Activated CD4-positive, alpha-beta T cell treated with anti-CD3 and anti-CD28 coated beads, Interleukin-2, amount 50 U/mL, for 24 hours (primary cell): Measurements from ENCODE around the gene VASH1.
A peak's percentile ranks its signal among the peaks of the same experiment; 100 is the strongest.

Experiments
- DNase-seq, 2 donors: peaks; one replicate each; pipeline ENCODE4 v3.0.0-alpha.2; 2020; ENCODE audit warnings: low read depth in 1 of 2, low spot score in 1 of 2

The VASH1 gene

DNA sequence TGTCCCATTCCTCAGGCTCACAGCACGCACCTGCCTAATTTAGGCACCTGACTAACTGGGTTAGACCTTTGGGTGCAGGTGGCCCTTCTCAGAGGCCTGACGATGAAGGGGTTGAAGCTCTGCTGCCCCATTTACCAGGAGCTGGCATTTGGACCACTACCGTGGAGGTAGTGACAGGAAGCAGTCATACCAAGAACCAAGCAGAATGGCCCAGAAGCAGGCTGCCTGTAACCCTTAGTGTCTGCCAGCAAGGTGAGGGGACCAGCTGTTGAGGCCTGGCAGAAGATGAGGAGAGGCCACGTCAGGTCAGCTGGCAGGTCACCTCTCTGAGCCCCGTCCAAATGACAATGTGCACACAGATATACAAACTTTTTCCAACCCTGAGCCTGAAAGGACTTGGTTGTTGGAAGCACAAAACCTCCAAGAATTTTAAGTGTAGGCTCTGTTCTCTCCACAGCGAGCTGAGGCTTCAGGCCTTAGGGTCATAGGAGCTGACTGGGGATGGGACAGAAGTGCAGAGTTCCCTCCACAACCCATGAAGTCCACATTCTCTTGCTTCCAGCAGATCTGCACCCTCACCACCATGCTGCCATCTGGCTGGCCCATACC, 23.1 kb downstream of the VASH1 start:
- no peak for DNase-seq

DNA sequence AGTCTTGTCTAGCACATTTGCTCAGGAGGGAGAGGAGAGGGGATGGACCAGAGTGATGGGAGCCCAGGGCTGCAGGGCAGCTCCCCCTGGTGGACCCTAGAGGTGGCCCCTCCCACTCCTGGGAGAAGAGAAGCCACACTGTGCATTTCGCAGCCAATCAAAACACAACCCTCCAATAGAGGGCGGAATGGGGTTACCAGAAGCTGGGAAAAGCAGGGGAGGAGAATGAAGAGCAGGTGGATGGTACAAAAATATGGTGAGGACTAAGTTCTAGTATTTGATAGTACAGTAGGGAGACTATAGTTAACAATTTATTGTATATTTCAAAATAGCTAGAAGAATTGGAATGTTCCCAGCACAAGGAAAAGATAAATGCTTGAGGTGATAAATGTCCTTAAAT, 23.6 kb downstream of the VASH1 start:
- DNase-seq: peak in 1 of 2 donors; percentile 32

DNA sequence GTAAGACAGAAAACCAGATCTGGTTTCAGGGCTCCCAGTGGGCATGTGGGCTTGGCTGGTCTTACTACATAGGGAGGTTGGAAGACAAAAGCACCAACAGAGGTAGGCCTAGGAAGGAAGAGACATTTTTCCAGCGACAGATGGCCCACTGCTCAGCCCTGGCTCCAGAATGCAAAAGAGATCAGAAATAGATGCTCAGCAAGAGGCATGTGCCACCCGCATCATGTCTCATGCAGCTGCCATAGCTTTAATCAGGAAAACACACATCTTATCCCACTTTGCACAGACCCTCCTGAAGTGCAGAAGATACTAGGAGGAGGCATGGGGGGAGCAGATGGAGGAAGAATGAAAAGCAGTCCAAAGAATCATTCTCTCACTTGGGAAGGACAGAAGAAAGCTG, 25.3 kb downstream of the VASH1 start:
- DNase-seq: no peak

DNA sequence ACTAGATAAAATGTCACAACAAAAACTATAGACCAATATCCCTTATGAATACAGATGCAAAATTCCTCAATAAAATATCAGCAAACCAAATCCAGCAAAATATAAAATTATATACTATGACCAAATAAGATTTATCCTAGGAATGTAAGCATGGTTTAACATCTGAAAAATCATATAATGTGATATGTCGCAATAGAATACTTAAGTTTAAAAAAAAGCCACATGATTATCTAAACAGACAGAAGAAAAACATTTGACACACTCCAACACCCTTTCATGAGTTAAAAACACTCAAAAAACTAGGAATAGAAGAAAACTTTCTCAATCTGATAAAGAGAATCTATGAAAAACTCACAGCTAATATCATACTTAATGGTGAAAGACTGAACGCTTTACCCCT, 31.2 kb downstream of the VASH1 start:
- DNase-seq: no peak

DNA sequence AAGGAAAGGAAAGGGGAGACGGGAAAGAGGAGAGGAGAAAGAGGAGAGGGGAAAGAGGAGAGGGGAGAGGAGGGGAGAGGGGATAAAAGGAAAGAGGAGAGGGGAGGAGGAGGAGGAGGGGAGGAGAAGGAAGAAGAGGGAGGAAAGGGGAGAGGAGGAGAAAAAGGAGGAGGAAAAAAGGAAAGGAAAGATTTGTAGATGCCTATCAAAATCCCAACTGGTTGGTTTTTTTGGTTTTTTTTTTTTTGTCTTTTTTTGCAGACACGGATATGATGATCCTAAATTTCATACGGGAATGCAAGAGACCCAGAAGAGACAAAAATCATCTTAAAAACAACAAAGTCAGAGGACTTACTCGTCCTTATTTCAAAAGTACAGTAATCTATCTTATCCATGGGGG, 32.1 kb downstream of the VASH1 start:
- DNase-seq: no peak

DNA sequence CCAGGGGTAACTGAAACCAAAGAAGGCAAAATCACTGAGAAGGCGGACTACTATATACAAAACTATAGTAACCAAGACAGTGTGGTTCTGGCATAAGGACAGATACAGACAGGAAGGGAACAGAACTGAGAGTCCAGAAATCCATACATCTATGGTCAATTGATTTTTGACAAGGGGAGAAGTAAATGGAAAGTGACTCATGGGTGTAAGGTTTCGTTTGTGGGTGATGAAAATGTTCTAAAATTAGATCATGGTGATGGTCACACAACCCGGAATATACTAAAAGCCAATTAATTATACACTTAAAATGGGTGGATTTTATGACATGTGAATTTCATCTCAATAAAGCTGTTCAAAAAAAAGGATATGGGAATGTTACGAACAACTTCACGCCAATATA, 32.7 kb downstream of the VASH1 start:
- no peak for DNase-seq

DNA sequence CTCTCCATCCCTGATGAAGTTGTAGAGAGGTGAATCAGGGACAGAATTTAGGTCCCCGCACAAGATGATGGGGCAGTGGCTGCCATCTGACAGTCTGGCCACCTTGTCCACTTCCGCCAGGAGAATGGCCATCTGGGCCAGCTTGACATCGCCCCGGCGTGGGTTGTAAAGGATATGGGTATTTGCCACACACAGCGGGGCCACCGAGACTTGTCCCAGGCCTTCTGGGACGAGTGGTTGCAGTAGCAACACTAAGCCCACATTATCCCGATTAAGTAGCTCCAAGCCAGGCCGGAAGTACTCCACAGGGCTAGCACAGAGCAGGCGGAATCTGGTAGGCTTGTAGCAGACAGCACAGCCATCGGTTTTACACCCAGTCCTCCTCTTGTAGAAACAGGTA, 45.2 kb downstream of the VASH1 start:
- no peak for DNase-seq

DNA sequence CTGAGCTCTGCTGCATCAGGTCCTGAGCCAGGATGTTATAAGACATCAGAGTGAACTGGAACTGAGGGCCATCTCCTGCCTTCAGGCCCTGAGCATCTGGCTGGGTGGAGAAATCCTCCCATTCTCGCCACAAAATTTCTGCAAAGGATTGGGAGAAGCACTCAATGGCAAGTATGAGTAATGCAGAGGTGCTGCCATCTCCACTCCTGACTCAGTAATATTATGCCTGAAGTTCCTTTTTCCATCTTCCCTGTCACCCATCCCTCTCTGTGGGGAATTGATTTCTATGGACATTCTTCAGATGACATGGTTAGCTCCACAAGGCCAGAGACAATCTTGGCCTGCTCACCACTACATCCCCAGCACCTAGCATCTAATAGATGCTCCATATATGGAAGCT, 46.7 kb downstream of the VASH1 start:
- no peak for DNase-seq

DNA sequence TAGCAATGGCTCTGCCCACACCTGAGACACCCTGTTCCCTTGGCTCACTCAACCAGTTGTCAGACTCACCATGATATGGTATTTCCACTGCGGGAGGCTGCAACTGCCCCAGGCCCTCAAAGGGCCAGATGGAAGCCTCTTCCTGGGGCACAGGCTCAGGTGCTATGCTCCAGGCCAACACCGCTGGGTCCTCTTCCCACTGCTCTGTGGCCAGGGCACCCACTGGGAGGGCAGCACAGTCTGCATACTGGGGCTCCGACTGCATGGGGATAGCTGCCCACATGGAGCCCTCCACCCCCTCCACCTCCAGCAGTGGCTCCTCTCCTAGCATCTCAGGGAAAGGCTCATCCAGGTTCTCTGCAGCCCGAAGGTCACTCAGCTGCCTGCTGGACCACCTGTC, 47.7 kb downstream of the VASH1 start:
- DNase-seq: no peak

DNA sequence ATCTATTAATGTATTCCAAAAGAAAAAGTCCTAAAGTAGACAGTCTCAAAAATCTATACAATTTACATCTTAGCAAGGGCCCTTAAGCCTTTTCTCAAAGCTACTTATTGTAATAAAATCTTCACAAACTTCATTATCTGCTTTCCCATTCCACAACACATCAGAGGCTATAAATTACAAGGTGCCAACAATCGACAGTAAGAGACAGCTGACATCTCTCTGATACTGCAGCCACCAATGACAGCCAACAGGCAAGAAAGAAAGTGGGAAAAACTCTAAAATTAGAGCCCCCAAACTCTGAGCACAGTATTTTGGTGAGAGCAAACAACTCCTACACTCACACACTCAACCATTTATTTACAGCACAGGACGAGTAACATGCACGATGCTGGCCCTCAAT, 49.3 kb downstream of the VASH1 start:
- DNase-seq: no peak

DNA sequence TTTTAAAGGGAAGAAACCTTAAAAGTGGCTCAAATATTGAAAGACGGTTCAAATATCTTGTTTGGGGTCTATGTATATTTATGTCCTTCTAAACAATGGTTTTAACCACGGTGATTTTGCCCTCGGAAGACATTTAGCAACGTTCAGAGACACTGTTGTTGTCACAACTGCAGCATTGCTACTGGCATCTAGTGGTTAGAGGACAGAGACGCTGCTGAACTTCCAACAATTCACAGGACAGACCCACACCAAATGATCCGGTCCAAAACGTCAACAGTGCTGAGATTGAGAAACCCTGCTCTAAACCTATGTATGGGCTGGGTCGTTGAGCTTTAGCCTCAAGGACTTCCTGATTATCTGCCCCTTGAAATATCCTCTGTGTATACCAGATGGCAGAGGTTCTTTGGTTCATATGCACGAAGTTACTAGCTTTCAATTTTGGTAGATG, 49.7 kb downstream of the VASH1 start:
- no peak for DNase-seq

DNA sequence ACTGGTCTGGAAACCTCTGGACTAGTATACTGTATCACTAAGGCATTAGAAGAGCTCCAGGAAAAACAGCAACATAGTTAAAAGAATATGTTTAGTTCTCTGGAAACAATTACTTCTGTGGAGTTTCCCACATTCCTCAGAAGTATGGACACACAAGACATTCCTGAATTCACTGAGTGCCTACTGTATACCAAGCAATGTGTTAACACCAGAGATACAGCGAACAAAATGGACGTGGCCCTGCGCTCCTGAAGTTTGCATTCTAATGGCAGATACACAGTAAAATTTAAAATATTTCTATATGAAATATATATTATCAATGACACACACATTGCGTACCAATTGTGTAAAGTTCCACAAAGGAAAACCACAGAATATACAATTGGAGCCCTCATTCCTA, 50.3 kb downstream of the VASH1 start:
- no peak for DNase-seq

DNA sequence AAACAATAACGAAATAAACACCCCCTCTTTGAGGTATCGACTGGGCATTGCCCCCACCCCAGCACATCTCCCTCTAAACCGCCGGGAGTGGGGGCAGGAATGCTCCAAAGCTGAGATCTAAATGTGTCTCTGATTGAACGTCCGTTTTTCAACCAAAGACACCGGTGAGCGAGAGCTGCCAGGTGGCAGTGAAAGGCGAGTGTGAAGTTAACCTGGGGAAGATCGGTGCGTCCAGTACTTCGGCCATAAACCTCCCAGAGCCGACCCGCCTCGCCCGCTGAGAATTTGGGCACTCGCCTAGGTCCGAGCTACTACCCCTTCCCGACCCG, 50.8 kb downstream of the VASH1 start:
- DNase-seq: no peak

DNA sequence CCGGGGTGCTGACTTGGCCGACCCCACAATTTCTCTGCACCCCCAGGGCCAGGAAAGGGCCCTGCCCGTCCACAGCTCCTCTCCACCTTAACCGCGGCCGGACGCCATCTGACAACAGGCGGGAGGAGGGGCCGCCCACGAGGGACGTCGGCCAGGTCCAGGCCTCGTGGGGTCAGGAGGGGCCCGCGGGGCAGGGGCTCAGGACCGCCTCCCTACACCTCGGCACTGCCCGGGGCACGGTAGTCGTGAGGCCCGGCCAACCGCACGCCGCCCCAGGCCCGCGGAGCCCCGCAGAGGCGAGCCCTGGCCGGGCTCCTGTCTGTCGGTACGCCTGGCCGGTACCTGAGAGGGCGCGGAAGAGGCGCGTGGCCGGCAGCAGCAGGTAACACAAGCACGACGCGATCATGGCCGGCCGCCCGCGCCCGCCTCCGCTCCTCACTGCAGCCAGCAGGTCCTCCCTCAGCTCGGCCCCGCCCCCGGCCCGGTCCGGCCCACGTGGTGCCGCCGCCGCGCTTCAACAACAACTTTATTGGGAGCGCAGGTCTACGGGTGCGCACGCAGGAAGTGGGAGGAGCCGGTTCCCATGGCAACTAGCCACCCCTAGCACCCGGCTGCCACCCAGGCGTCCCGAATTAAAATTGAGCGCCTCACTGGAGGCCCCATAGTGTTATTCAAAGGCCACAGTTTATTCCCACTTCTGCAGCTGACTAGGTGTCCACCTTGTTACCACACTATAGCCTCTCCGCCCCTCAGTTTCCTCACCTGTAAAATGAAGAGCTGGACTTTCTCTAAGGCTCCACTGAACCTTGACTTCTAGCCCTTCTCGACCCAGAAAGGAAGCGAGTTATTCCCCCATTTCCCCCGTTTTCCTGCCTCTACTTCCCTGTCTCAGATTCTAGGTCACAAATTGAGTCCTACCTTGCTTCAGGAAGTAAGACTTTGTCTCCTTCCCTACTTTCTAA, 51.4 kb downstream of the VASH1 start, which contains the start of gene ANGEL1:
ANGEL1 (minus strand) TSS at position 461 of the 962 bp plus-strand sequence; CDS start at position 406, 55 bp downstream.
- DNase-seq: peak; percentile 92 to 95

DNA sequence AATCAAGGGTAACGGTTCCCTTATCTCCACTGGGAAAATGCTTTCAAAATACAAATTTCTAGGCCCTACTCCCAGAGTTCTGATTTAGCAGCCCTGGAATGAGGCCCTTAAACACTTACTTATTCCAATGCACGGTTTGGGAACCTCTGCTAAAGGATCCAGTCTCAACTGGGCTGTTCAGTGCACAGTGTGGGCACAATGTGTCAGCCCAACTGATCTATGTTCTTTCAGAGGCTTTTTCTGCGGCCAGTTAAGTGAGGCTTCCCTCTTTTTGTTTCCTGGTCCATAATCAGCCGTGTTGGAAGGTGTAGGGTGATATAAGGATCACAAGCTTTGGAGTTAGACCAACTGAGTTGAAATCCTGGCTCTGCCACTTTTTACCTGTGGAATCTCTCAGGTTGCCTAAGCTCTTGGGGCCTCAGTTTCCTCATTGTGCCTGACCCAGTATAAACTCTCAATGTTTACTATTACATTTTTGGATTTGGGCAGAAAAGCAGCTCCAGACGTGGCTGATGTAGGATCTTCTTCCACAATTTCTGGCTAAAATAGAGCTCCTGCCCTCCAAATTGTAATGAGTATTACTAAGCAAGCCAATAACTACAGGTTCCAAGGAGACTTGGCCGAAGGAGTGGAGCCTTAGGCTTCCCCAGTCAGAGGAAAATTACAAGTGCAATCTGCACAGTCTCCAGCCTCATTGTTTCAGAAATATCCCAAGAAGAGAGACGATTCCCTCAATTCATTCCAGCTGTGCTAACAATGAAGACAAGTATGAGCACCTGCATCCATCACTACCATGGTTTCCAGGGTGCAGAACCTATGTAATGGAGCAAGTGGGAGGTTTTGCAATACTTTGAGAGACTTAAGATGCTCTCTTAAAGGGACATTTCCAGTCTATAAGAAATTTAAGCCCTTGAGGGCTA, 53.7 kb downstream of the VASH1 start:
- no peak for DNase-seq

DNA sequence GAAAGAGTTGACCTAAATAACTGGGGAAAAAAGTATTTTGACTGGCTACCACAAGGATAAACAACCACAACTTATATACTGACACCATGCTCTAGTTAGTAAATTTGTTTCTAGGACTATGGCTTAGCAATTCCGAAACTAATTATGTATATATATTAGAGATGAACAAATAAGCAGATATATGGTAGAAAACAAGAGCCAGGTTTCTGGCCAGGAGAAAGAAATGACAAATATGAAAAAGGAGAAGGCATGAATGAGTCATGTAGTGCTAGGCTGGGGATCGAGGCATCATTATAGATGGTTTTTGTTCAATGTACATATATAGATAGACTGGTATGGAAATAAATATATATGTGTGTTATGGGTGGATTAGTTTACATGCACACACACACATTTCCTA, 59.4 kb downstream of the VASH1 start:
- DNase-seq: no peak

DNA sequence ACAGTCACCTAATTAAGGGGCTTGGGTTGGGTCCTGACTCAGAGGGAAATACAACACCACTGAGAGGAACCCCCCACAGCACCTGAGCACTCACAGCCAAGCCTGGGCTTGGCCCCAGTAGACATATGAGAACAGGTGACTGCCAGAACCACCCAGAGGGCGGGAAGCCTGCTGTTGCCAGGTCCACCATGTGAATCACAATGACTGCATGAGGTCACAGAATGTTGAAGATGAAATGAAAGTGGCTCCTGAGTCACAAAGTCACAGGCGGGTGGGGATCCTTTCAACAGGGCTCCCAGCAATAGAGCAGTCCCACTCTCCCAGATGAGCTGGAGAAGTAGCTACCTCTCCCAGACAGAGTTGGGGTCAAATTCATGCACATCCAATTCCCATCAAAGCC, 64.9 kb downstream of the VASH1 start, which contains the start of gene LRRC74A:
LRRC74A (plus strand) TSS at position 287 of the 400 bp plus-strand sequence. CDS start 290 bp downstream, outside the sequence.
- DNase-seq: no peak

DNA sequence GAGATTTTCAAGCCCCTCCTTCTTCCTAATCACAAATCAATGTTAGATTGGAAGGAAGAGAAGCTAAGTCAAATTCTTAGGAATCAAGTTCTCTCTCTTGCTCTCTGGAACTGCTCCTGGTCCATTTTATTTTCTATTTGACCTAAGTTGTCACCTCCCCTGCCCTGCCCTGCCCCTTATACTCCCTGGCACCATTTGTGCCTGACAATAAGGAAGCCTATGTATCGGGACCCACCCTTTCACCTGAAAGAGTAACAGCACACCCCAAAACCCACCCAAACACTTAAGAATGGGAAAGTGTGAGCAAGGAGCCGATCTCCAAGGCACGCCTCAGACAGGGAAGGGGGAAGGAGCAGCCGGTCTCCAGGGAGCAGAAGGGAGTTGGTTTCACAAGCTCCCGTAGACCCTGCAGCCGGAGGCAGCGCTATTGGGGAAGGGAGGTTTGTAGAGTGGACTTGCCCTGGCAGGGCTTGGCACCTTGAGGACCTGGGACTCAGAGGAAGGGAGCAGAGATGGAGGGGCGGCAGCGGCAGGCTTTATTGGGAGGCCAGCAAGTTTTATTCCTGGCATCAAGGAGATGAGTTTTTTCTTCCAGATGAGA, 66.5 kb downstream of the VASH1 start:
- DNase-seq: no peak

DNA sequence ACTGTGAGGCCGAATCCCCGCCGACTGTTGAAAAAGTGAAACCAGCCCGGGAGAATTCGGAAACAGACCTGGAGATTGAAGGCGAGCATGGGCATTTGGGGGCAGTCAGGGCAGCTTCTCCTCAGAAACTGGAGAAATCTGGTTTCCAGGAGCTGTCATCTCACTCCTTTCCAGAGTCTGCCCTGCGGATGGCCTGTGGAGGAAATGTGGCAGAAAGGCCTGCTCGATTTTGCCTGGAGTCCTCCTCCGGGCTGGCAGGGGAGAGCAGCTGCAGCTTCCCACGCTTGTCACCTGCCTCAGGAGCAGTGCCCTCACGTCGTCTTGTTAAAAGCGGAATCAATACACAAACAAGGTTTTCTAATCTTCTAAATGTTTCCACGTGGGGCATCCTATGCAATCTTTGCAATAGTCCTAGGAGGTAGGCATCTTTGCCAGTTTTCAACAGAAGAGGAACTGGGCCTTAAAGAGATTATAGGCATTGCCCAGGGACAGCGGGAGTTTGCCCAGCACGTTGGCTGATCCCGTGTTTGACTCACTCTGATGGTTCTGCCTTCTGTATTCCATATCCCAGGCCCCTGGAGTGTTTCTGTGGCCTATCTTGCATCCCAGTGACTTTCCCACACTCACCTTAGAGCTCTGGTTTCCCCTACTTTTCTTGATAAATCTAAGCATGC, 67.2 kb downstream of the VASH1 start:
- no peak for DNase-seq

DNA sequence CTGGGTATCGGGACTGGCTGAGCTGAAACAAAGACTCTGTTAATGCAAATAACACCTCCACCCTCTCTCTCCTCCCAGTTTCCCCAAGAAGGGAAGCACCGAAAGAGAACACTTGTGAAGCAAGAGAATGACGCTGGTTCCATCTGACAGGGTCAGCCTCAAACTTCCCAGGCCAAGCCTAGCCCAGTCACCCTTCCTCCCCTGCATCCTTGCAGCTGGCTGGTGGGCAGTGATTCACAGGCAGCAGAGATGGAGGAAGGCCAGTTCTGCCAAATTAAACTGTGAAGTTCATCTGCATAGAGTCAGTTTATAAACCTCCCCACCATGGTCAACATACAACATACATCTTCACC, 67.7 kb downstream of the VASH1 start:
- DNase-seq: no peak
